H9 (cell line): ENCODE data around the gene HNRNPF. TPM values are rescaled to one million over a fixed set of nuclear protein-coding genes. Genes with fewer than 3 reads are reported as not detected.

Experiments
- DNase-seq: peaks from one replicate; pipeline ENCODE4 v3.0.0-alpha.2; 2017
- H2AFZ ChIP-seq: one replicate; pipeline ENCODE4 v1.6.1; 2013; ENCODE audit warnings: mild to moderate bottlenecking, low read length, control low read depth, moderate library complexity
- H2AK5ac ChIP-seq: 2 replicates; pipeline ENCODE4 v1.6.1; 2013; ENCODE audit warnings: low read length, control low read depth, mixed read lengths; ENCODE audit not compliant: insufficient read length
- H2BK120ac ChIP-seq: one replicate; pipeline ENCODE4 v1.6.1; 2013; ENCODE audit warnings: low read depth, mild to moderate bottlenecking, low read length, control low read depth, inconsistent platforms; ENCODE audit not compliant: poor library complexity, severe bottlenecking
- H2BK12ac ChIP-seq: 2 replicates; pipeline ENCODE4 v1.6.1; 2013; ENCODE audit warnings: low read length, control low read depth, mixed read lengths, low read depth; ENCODE audit not compliant: insufficient read length
- H2BK15ac ChIP-seq: 2 replicates; pipeline ENCODE4 v1.6.1; 2013; ENCODE audit warnings: low read depth, low read length, control low read depth
- H2BK20ac ChIP-seq: one replicate; pipeline ENCODE4 v1.6.1; 2013; ENCODE audit warnings: low read depth, mild to moderate bottlenecking, low read length, control low read depth, inconsistent platforms; ENCODE audit not compliant: poor library complexity, severe bottlenecking
- H2BK5ac ChIP-seq: 2 replicates; pipeline ENCODE4 v1.6.1; 2013; ENCODE audit warnings: low read length, control low read depth, mixed read lengths; ENCODE audit not compliant: insufficient read length
- H3K14ac ChIP-seq: 2 replicates; pipeline ENCODE4 v1.6.1; 2013; ENCODE audit warnings: low read length, control low read depth; ENCODE audit not compliant: insufficient read depth
- H3K18ac ChIP-seq: 2 replicates; pipeline ENCODE4 v1.6.1; 2013; ENCODE audit warnings: low read depth, mild to moderate bottlenecking, mixed read lengths, low read length, control low read depth; ENCODE audit not compliant: insufficient read length
- H3K23ac ChIP-seq: 2 replicates; pipeline ENCODE4 v1.6.1; 2013; ENCODE audit warnings: low read length, control low read depth, mixed read lengths, low read depth; ENCODE audit not compliant: insufficient read length
- H3K23me2 ChIP-seq: 2 replicates; pipeline ENCODE4 v1.6.1; 2013; ENCODE audit warnings: low read depth, mild to moderate bottlenecking, mixed read lengths, low read length, control low read depth; ENCODE audit not compliant: insufficient read length, poor library complexity, severe bottlenecking
- H3K27ac ChIP-seq: 2 replicates; pipeline ENCODE4 v1.5.1; 2013; ENCODE audit warnings: low read length, control low read depth, mixed read lengths, low read depth; ENCODE audit not compliant: insufficient read length
- H3K27me3 ChIP-seq: 2 replicates; pipeline ENCODE4 v1.6.1; 2013; ENCODE audit warnings: low read length, control low read depth, inconsistent platforms; ENCODE audit not compliant: insufficient read depth
- H3K4ac ChIP-seq: 2 replicates; pipeline ENCODE4 v1.6.1; 2013; ENCODE audit warnings: low read depth, mild to moderate bottlenecking, control low read depth, inconsistent platforms, low read length, moderate library complexity
- H3K4me1 ChIP-seq: 2 replicates; pipeline ENCODE4 v1.6.1; 2013; ENCODE audit warnings: low read length, control low read depth, inconsistent platforms; ENCODE audit not compliant: insufficient read depth
- H3K4me2 ChIP-seq: 2 replicates; pipeline ENCODE4 v1.6.1; 2013; ENCODE audit warnings: low read length, control low read depth, mixed read lengths; ENCODE audit not compliant: insufficient read length, insufficient read depth
- H3K56ac ChIP-seq: 2 replicates; pipeline ENCODE4 v1.6.1; 2013; ENCODE audit warnings: low read depth, mild to moderate bottlenecking, mixed read lengths, low read length, control low read depth; ENCODE audit not compliant: insufficient read length
- H3K79me1 ChIP-seq: 2 replicates; pipeline ENCODE4 v1.6.1; 2013; ENCODE audit warnings: low read depth, mild to moderate bottlenecking, moderate library complexity, low read length, control low read depth, inconsistent platforms; ENCODE audit not compliant: insufficient read depth, poor library complexity, severe bottlenecking
- H3K79me2 ChIP-seq: 2 replicates; pipeline ENCODE4 v1.6.1; 2013; ENCODE audit warnings: low read length, control low read depth, inconsistent platforms; ENCODE audit not compliant: insufficient read depth
- H3K9ac ChIP-seq: 2 replicates; pipeline ENCODE4 v1.6.1; 2013; ENCODE audit warnings: low read length, control low read depth, mixed read lengths; ENCODE audit not compliant: insufficient read length; ENCODE audit errors: extremely low read depth
- H3K9me3 ChIP-seq: one replicate; pipeline ENCODE4 v1.6.1; 2013; ENCODE audit warnings: low read depth, low read length, inconsistent platforms; ENCODE audit not compliant: control insufficient read depth
- H3T11ph ChIP-seq: one replicate; pipeline ENCODE4 v1.6.1; 2013; ENCODE audit warnings: mild to moderate bottlenecking, low read length, control low read depth, inconsistent platforms
- H4K20me1 ChIP-seq: one replicate; pipeline ENCODE4 v1.6.1; 2013; ENCODE audit not compliant: control insufficient read depth, insufficient read length, insufficient read depth
- H4K5ac ChIP-seq: 2 replicates; pipeline ENCODE4 v1.6.1; 2013; ENCODE audit warnings: low read depth, mild to moderate bottlenecking, mixed read lengths, low read length, control low read depth; ENCODE audit not compliant: insufficient read length
- H4K8ac ChIP-seq: replicated peaks from 2 replicates; pipeline ENCODE4 v1.6.1; 2013; ENCODE audit warnings: low read length, control low read depth, mixed read lengths, low read depth; ENCODE audit not compliant: insufficient read length
- H4K91ac ChIP-seq: 2 replicates; pipeline ENCODE4 v1.6.1; 2013; ENCODE audit warnings: low read depth, mild to moderate bottlenecking, moderate library complexity, mixed read lengths, low read length, control low read depth; ENCODE audit not compliant: insufficient read length
- H3K27ac Mint-ChIP-seq, 3 experiments: 2 replicates in 2 of 3; 3 replicates in 1 of 3; pipeline ENCODE4 v1.8.0; 2020 to 2021; ENCODE audit warnings: mixed read lengths in 3 of 3, mild to moderate bottlenecking in 1 of 3, moderate library complexity in 1 of 3
- H3K27me3 Mint-ChIP-seq: 2 replicates; pipeline ENCODE4 v1.8.0; 2021; ENCODE audit warnings: low read depth, mild to moderate bottlenecking, moderate library complexity, mixed read lengths
- H3K36me3 Mint-ChIP-seq, 3 experiments: 2 replicates in 2 of 3; 3 replicates in 1 of 3; pipeline ENCODE4 v1.8.0; 2020 to 2021; ENCODE audit warnings: low read depth in 3 of 3, mixed read lengths in 3 of 3; ENCODE audit not compliant: insufficient read depth in 1 of 3
- H3K4me1 Mint-ChIP-seq, 2 experiments: 2 replicates each; pipeline ENCODE4 v1.8.0; 2020; ENCODE audit warnings: mixed read lengths in 2 of 2
- H3K4me3 Mint-ChIP-seq, 2 experiments: 2 replicates in 1 of 2; 3 replicates in 1 of 2; pipeline ENCODE4 v1.8.0; 2020 to 2021; ENCODE audit warnings: mild to moderate bottlenecking in 2 of 2, mixed read lengths in 2 of 2, moderate library complexity in 1 of 2
- H3K9me3 Mint-ChIP-seq, 2 experiments: 2 replicates in 1 of 2; 3 replicates in 1 of 2; pipeline ENCODE4 v1.8.0; 2020; ENCODE audit warnings: mild to moderate bottlenecking in 2 of 2, mixed read lengths in 2 of 2, moderate library complexity in 1 of 2
- WGBS: extraction: QIAGEN DNeasy Blood & Tissue Kit; methylation state at CpG from one replicate; pipeline ENCODE4 v1.1.7; 2013; ENCODE audit warnings: missing lambda C conversion rate, low lambda C conversion rate, mixed read lengths; ENCODE audit not compliant: insufficient read length; ENCODE audit errors: extremely low coverage; 5-methylcytosine and 5-hydroxymethylcytosine counted together
- total RNA-seq: library from RNA; stranded (reverse); gene quantifications from 2 replicates; pipeline ENCODE4 v1.2.1, GENCODE V29; 2021
- TF ChIP-seq, protein P1 (sequence below): fragments of 200-600 bp; sonication (generic); conservative IDR thresholded peaks from 3 replicates; pipeline ENCODE4 v1.8.0; 2021; ENCODE audit warnings: antibody characterized with exemption, mild to moderate bottlenecking

HNRNPF gene
- total RNA-seq, 1 experiment from 2014 or later: 411 TPM

GRCh38 chr10:43392748-43393147 lies 16.2 kb downstream of the HNRNPF start:
- no peak overlapping the region for H3K56ac ChIP-seq
- no peaks in the 10 kb centered on the region for H3K27me3 ChIP-seq
- peaks cover 38 to 42% of the 10 kb centered on the region in 2 experiments for H3K4me1 Mint-ChIP-seq
- no peaks in the 10 kb centered on the region for H4K20me1 ChIP-seq
- peak overlapping the region; percentile 1 to 71 (median 55); a peak in 4 of 7 replicates for H3K27ac Mint-ChIP-seq
- peak overlapping the region in 1 of 2 experiments; percentile 60; a peak in 3 of 5 replicates for H3K4me3 Mint-ChIP-seq
- H3K9me3 ChIP-seq: no peaks in the 10 kb centered on the region
- no peaks in the 10 kb centered on the region; the same call in 1 of the 2 replicates for H3K4me1 ChIP-seq
- TF ChIP-seq, protein P1, sequence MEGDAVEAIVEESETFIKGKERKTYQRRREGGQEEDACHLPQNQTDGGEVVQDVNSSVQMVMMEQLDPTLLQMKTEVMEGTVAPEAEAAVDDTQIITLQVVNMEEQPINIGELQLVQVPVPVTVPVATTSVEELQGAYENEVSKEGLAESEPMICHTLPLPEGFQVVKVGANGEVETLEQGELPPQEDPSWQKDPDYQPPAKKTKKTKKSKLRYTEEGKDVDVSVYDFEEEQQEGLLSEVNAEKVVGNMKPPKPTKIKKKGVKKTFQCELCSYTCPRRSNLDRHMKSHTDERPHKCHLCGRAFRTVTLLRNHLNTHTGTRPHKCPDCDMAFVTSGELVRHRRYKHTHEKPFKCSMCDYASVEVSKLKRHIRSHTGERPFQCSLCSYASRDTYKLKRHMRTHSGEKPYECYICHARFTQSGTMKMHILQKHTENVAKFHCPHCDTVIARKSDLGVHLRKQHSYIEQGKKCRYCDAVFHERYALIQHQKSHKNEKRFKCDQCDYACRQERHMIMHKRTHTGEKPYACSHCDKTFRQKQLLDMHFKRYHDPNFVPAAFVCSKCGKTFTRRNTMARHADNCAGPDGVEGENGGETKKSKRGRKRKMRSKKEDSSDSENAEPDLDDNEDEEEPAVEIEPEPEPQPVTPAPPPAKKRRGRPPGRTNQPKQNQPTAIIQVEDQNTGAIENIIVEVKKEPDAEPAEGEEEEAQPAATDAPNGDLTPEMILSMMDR: no peak
- H3K23ac ChIP-seq: no peak overlapping the region
- H3K18ac ChIP-seq: no peak overlapping the region
- H3K79me1 ChIP-seq: peaks cover 7% of the 10 kb centered on the region
- H3K27me3 Mint-ChIP-seq: peaks cover 2% of the 10 kb centered on the region
- no peak overlapping the region for H2BK12ac ChIP-seq
- no peak overlapping the region for H4K91ac ChIP-seq
- H3K27ac ChIP-seq: peak overlapping the region; percentile 30
- no peak overlapping the region for H2BK20ac ChIP-seq
- H3K9ac ChIP-seq: no peak overlapping the region
- no peak overlapping the region for H2BK120ac ChIP-seq
- H3K14ac ChIP-seq: no peak overlapping the region
- no peak for DNase-seq
- no peak overlapping the region for H2AFZ ChIP-seq
- no peak overlapping the region for H3K4me2 ChIP-seq
- H2AK5ac ChIP-seq: no peak overlapping the region
- no peak overlapping the region for H3T11ph ChIP-seq
- H4K8ac ChIP-seq: no peak overlapping the region
- no peak overlapping the region for H3K4ac ChIP-seq
- no peak overlapping the region for H4K5ac ChIP-seq
- H3K23me2 ChIP-seq: peaks cover 10% of the 10 kb centered on the region
- WGBS: no CpG with 5 or more reads among the region's 3 CpGs
- no peaks in the 10 kb centered on the region; a peak in 1 of 5 replicates for H3K9me3 Mint-ChIP-seq
- H2BK5ac ChIP-seq: no peak overlapping the region
- H3K36me3 Mint-ChIP-seq: peaks cover 61 to 89% (median 72%) of the 10 kb centered on the region in 3 experiments
- peaks cover 32% of the 10 kb centered on the region for H3K79me2 ChIP-seq
- no peak overlapping the region for H2BK15ac ChIP-seq
